Left lung (tissue), 10 donors: Measurements from ENCODE around the gene NAA50. TPM values are rescaled to one million over a fixed set of nuclear protein-coding genes. Genes with fewer than 3 reads are reported as not detected.

Experiments used
- ATAC-seq: fragments of 200-7000 bp; cut with Tn5 transposase; one replicate; pipeline ENCODE4 v1.9.1; 2020; ENCODE audit warnings: moderate library complexity
- DNase-seq, 4 donors: peaks; one replicate each; pipeline ENCODE4 v3.0.0-alpha.2; 2013 to 2020
- H3K27ac ChIP-seq, 2 donors: fragments of 200-600 bp; sonication (generic) in 1 of 2; one replicate each; pipeline versions ENCODE4 v1.5.0 to v1.8.0; 2020 to 2021
- H3K27me3 ChIP-seq, 2 donors: fragments of 200-600 bp; sonication (generic) in 1 of 2; one replicate each; pipeline versions ENCODE4 v1.5.0 to v1.8.0; 2020 to 2021
- H3K36me3 ChIP-seq, 2 donors: fragments of 200-600 bp; sonication (generic) in 1 of 2; one replicate each; pipeline versions ENCODE4 v1.5.0 to v1.8.0; 2020 to 2021
- H3K4me1 ChIP-seq, 2 donors: fragments of 200-600 bp; one replicate each; pipeline ENCODE4 v1.8.0; 2021
- H3K4me3 ChIP-seq, 2 donors: fragments of 200-600 bp; sonication (generic) in 1 of 2; one replicate each; pipeline versions ENCODE4 v1.5.0 to v1.8.0; 2020 to 2021; ENCODE audit warnings: mild to moderate bottlenecking in 1 of 2
- H3K9me3 ChIP-seq, 2 donors: fragments of 200-600 bp; sonication (generic) in 1 of 2; one replicate each; pipeline versions ENCODE4 v1.5.0 to v1.8.0; 2020 to 2021
- intact Hi-C, 2 donors: fragments of 100-400 bp; cut with DNase I; formaldehyde crosslinking; loops; one replicate each; pipeline versions ENCODE4 v1.11.2 to v1.14.2; 2022
- polyA plus RNA-seq, 6 donors: library from polyadenylated mRNA; unstranded; fragments of 120-200 nt; gene quantifications; one replicate each; pipeline ENCODE4 v1.2.1, GENCODE V29; 2013; ENCODE audit not compliant: insufficient read length in 6 of 6
- total RNA-seq, 2 donors: library from RNA; stranded (reverse); fragmentation: NEBNext Ultra II Directional; extraction: Animal tissue kit (Norgen Biotek cat#: 25700); gene quantifications; one replicate each; pipeline ENCODE4 v1.2.1, GENCODE V29; 2021
- TF ChIP-seq, protein P1 (sequence below), 2 donors: fragments of 200-600 bp; sonication (generic) in 1 of 2; IDR thresholded peaks; one replicate each; pipeline versions ENCODE4 v1.5.0 to v1.8.0; 2021; ENCODE audit warnings: antibody characterized with exemption in 2 of 2
- donor health status: DM: no; HTN: yes; CAD: no.
- donor health status: DM: no; HTN: no; CAD: no.

NAA50 gene
- total and polyA plus RNA-seq, 8 donors, result 96.9 to 132 (median 114) TPM

DNA sequence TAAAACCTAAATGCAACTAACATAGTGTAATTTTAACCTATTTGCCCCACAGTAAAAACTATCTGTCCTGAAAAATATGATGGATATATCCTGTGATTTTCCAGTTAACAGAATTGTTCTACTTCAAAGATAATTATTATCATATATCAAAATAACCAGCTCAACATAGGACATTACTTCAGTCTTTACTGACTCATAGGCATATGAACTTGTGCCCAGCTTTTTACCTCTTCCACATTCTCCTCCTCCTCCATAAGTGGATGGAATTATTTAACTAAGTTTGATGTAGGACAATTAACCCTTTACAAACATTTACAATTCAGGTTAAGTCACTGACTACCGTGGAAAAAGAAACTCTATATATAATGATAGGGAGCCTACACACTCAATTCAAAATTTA lies 26.8 kb downstream of the NAA50 start:
- no peaks in the 10 kb centered on the region for H3K4me1 ChIP-seq
- DNase-seq, result no peak
- intact Hi-C loops, result no loop called here
- H3K36me3 ChIP-seq, result peaks cover 0 to 64% of the 10 kb centered on the region in 2 donors
- H3K27me3 ChIP-seq, result no peaks in the 10 kb centered on the region
- H3K4me3 ChIP-seq, result no peak overlapping the region
- TF ChIP-seq, protein P1, sequence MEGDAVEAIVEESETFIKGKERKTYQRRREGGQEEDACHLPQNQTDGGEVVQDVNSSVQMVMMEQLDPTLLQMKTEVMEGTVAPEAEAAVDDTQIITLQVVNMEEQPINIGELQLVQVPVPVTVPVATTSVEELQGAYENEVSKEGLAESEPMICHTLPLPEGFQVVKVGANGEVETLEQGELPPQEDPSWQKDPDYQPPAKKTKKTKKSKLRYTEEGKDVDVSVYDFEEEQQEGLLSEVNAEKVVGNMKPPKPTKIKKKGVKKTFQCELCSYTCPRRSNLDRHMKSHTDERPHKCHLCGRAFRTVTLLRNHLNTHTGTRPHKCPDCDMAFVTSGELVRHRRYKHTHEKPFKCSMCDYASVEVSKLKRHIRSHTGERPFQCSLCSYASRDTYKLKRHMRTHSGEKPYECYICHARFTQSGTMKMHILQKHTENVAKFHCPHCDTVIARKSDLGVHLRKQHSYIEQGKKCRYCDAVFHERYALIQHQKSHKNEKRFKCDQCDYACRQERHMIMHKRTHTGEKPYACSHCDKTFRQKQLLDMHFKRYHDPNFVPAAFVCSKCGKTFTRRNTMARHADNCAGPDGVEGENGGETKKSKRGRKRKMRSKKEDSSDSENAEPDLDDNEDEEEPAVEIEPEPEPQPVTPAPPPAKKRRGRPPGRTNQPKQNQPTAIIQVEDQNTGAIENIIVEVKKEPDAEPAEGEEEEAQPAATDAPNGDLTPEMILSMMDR (IDR thresholded peaks at IDR 0.05), result no peak
- H3K27ac ChIP-seq, result no peak overlapping the region
- peak; percentile 64 for ATAC-seq
- H3K9me3 ChIP-seq, result no peaks in the 10 kb centered on the region

DNA sequence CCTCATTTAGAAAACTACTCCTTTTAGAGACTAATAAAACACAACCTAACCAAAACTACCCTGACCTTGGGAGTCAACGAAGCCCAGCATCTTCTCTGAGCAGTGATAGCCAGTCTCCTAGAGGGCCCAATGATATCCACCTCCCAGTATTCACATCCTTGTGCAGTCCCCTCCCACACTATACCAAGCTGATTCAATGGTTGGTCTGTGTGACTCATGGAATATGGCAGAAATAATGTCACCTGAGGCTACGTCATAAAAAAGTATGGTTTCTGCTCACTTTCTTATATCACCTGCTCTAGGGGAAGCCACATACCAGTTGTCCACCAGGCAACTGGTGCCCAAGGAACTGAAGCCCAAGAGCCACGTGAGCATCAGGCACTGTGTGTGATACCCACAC lies 28.2 kb downstream of the NAA50 start:
- H3K27me3 ChIP-seq, result no peaks in the 10 kb centered on the region
- DNase-seq, result no peak
- no peak overlapping the region for H3K27ac ChIP-seq
- TF ChIP-seq, protein P1 (IDR thresholded peaks at IDR 0.05), result no peak
- H3K4me3 ChIP-seq, result no peak overlapping the region
- intact Hi-C loops, result no loop called here
- no peak for ATAC-seq
- H3K9me3 ChIP-seq, result no peaks in the 10 kb centered on the region
- H3K36me3 ChIP-seq, result peaks cover 0 to 51% of the 10 kb centered on the region in 2 donors
- H3K4me1 ChIP-seq, result no peaks in the 10 kb centered on the region

DNA sequence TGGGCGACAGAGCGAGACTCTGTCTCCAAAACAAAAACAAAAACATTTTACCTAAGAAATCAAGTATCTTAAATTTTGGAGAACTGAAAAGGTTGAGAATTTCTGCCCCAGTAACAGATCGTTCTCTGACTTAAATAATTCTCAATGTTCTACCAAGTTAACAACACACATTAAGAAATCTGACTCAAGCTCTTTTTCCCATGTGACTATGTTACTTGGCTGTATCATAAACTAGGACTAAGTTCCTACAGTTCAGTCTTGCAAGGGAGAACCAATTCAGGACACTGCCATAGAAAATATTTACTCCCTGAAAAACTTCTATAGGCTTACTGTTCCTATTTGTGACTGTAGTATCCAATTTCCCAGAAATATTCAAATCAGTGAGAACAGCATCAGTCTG lies 28.7 kb downstream of the NAA50 start:
- H3K4me1 ChIP-seq, result no peaks in the 10 kb centered on the region
- peaks cover 0 to 48% of the 10 kb centered on the region in 2 donors for H3K36me3 ChIP-seq
- intact Hi-C loops, result no loop called here
- H3K27ac ChIP-seq, result no peak overlapping the region
- TF ChIP-seq, protein P1 (IDR thresholded peaks at IDR 0.05), result no peak
- H3K4me3 ChIP-seq, result no peak overlapping the region
- no peaks in the 10 kb centered on the region for H3K27me3 ChIP-seq
- DNase-seq, result no peak
- H3K9me3 ChIP-seq, result no peaks in the 10 kb centered on the region
- no peak for ATAC-seq

DNA sequence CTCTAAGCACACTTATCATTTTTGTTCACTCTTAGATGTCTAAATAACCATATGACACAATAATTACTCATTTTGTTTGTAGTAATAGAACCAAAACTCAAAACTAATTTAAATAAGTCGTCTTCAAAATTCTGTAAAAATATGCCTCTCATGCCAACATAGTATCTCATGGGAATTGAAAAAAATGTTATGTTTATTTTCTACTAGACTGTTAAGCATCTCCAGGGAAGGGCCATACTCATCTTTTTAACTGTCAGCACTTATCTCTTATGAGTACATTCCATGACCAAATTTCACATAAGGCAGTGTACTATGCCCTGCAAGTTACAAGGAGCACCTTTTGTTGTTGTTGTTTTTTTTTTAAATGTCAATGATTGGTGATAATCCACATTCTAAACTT lies 31.3 kb downstream of the NAA50 start:
- ATAC-seq, result no peak
- TF ChIP-seq, protein P1 (IDR thresholded peaks at IDR 0.05), result no peak

DNA sequence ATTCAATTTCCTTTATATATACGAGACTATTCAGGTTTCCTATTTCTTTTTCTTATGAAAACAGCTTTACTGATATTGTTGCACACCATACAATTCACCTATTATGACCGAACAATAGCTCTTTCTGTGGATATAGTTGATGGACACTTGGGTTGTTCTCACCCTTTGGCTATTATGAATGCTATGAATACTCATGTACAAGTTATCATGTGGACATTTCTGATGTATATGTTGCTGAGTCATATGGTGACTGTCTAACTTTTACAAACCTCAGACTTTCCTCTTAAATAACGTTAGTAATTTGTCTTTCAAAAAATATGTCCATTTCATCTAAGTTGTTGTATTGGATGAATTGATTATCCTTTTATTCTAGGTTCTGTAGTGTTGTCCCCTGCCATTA lies 33.9 kb downstream of the NAA50 start:
- peaks cover 0 to 9% of the 10 kb centered on the region in 2 donors for H3K27me3 ChIP-seq
- no peak overlapping the region for H3K27ac ChIP-seq
- no peaks in the 10 kb centered on the region for H3K4me1 ChIP-seq
- DNase-seq, result no peak
- peaks cover 0 to 7% of the 10 kb centered on the region in 2 donors for H3K36me3 ChIP-seq
- no peak for ATAC-seq
- H3K4me3 ChIP-seq, result no peak overlapping the region
- TF ChIP-seq, protein P1 (IDR thresholded peaks at IDR 0.05), result no peak
- no peaks in the 10 kb centered on the region for H3K9me3 ChIP-seq
- intact Hi-C loops, result no loop called here

More for the DNA sequence above, 31.3 kb downstream of the NAA50 start:
- intact Hi-C loops, result no loop called here
- Histone ChIP-seq H3K9me3 (no peaks in the 10 kb centered on the region), H3K4me1 (no peaks in the 10 kb centered on the region), H3K36me3 (peaks cover 0 to 22% of the 10 kb centered on the region in 2 donors), H3K4me3 (no peak overlapping the region), H3K27me3 (peaks cover 0 to 3% of the 10 kb centered on the region in 2 donors), H3K27ac (no peak overlapping the region)
- DNase-seq, result no peak
